HFFc6 (cell line): ENCODE measurements around the gene LMCD1. TPM values are rescaled to one million over a fixed set of nuclear protein-coding genes. Genes with fewer than 3 reads are reported as not detected.

Source experiments
- DNase-seq: peaks from one replicate; pipeline ENCODE4 v3.0.0-alpha.2; 2018
- H3K27ac Mint-ChIP-seq: 2 replicates; pipeline ENCODE4 v1.8.0; 2020; ENCODE audit warnings: mild to moderate bottlenecking, mixed read lengths
- H3K27me3 Mint-ChIP-seq: 2 replicates; pipeline ENCODE4 v1.8.0; 2021; ENCODE audit warnings: mild to moderate bottlenecking, moderate library complexity, mixed read lengths; ENCODE audit not compliant: insufficient read depth
- H3K36me3 Mint-ChIP-seq: 2 replicates; pipeline ENCODE4 v1.8.0; 2021; ENCODE audit warnings: low read depth, mixed read lengths
- H3K4me1 Mint-ChIP-seq: 2 replicates; pipeline ENCODE4 v1.8.0; 2020; ENCODE audit warnings: low read depth, mixed read lengths
- H3K4me3 Mint-ChIP-seq: 2 replicates; pipeline ENCODE4 v1.8.0; 2020; ENCODE audit warnings: mild to moderate bottlenecking, moderate library complexity, mixed read lengths
- H3K9me3 Mint-ChIP-seq: 2 replicates; pipeline ENCODE4 v1.8.0; 2020; ENCODE audit warnings: mild to moderate bottlenecking, mixed read lengths
- CTCF ChIP-seq: fragments of 200-600 bp; sonication (generic); IDR thresholded peaks from 2 replicates; pipeline ENCODE4 v1.5.0; 2021; ENCODE audit warnings: antibody characterized with exemption, mild to moderate bottlenecking
- total RNA-seq, 6 experiments: library from RNA; stranded (reverse); fragmentation: NEBNext Ultra II Directional; extraction: Animal tissue kit (Norgen Biotek cat#: 25700); gene quantifications; 2 replicates in 1 of 6; 3 replicates in 5 of 6; pipeline ENCODE4 v1.2.3, GENCODE V29; 2021

Gene LMCD1
- total RNA-seq, 6 experiments from 2014 or later: 20.1 to 50.6 (median 23.3) TPM

- no peak overlapping the region for H3K4me3 Mint-ChIP-seq
- no peaks in the 10 kb centered on the region for H3K36me3 Mint-ChIP-seq
- TF ChIP-seq CTCF: no peak
- no peak overlapping the region for H3K27ac Mint-ChIP-seq
- H3K4me1 Mint-ChIP-seq: peaks cover 10% of the 10 kb centered on the region
- DNase-seq: no peak
- H3K9me3 Mint-ChIP-seq: no peaks in the 10 kb centered on the region
- peaks cover 14% of the 10 kb centered on the region for H3K27me3 Mint-ChIP-seq
Measured at GRCh38 chr3:8595695-8596115, 94.1 kb downstream of the LMCD1 start.

DNA sequence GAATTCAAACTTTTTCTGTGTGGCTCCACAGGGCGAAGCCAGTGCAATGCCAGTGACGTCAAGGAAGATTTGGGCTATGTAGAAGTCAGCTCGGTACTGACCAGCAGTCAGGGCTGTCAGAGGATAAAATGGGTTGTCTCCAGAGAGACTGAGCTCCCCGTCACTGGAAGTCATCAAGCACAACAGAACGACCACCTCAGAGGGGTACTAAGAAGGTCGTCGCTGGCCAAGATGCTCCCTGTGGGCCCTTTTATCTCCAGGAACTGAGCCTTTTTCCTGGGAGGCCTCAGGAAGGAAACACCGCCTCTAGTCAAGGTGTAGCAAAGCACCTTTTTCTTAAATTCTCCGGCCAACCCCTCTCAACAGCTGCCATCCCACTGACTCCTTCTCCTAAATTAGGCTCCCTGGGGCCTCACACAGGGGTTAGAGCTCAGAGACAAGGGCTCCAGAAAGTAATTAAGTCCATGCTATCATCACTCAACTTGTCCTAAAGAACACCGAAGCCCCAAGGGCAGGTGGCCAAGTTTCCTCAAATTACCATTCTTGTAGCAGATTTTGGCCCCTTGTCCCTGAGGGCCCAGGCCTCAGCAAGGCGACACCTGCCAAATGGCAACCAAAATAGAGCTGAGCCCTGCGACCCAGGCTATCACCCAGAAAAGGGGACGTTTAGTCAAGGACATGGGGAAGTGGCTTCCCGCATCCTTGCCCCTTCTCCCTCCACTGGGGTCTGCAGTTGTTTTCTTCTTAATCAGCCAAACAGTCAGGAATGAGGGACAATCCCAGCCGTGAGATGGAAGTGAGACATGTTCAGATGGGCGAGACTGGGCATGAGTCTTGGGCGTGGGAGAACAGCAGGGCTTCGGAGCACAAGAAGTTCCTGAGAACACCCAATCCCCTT is 94.9 kb downstream of the LMCD1 start:
- Mint-ChIP-seq H3K4me1 (peaks cover 10% of the 10 kb centered on the region), H3K9me3 (no peaks in the 10 kb centered on the region), H3K27ac (no peak overlapping the region), H3K4me3 (no peak overlapping the region), H3K27me3 (peaks cover 14% of the 10 kb centered on the region), H3K36me3 (no peaks in the 10 kb centered on the region)
- no peak for TF ChIP-seq CTCF
- no peak for DNase-seq

DNA sequence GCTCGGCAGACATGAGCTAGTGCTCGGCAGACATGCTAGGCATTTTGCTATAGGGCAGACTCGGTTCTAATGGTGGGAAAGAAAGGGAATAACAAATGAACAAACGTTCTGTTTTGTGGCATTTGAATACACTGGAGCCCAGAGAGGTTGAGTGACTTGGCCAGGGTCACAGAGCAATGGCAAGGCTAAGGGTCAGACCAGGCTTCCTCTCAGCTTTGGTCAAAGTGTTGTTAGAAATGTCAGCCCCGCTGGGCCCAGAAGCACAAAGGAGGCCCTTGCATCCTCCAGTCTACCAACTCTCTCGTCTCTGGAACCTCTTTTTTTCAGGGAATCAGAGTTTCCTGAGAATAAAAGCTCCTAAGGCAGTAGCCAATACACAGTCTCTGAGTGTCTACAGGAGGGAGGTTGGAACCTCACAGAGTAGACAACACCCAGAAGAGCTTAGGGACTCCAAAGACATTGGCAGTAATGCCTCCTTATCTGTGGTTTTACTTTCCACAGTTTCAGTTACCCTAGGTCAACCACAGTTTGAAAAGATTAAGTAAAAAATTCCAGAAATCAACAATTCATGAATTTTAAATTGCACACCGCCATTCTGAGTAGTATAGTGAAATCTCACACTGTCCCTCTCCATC is 95.7 kb downstream of the LMCD1 start:
- TF ChIP-seq CTCF: no peak
- H3K27ac Mint-ChIP-seq: no peak overlapping the region
- peaks cover 14% of the 10 kb centered on the region for H3K27me3 Mint-ChIP-seq
- peaks cover 10% of the 10 kb centered on the region for H3K4me1 Mint-ChIP-seq
- no peaks in the 10 kb centered on the region for H3K36me3 Mint-ChIP-seq
- no peak overlapping the region for H3K4me3 Mint-ChIP-seq
- DNase-seq: no peak
- H3K9me3 Mint-ChIP-seq: no peaks in the 10 kb centered on the region

- no peak for TF ChIP-seq CTCF
Measured at GRCh38 chr3:8599146-8599545, 97.5 kb downstream of the LMCD1 start.

DNA sequence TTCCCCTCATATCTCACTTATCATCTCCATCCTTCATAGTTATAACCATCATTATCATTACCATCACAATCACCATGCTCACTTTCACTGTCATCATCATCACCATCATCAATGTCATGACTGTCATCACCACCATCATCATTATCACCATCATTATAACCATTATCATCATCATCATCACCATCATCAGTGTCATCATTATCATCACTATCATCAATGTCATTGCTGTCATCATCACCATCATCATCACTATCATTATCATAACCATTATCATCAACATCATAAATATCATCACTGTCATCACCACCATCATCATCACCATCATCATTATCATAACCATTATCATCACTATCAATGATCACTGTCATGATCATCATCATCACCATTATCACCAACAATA is 98.8 kb downstream of the LMCD1 start:
- DNase-seq: no peak
- TF ChIP-seq CTCF: no peak
- H3K9me3 Mint-ChIP-seq: no peaks in the 10 kb centered on the region

More at GRCh38 chr3:8599146-8599545, 97.5 kb downstream of the LMCD1 start:
- no peak overlapping the region for H3K27ac Mint-ChIP-seq
- no peaks in the 10 kb centered on the region for H3K9me3 Mint-ChIP-seq
- no peaks in the 10 kb centered on the region for H3K36me3 Mint-ChIP-seq
- DNase-seq: no peak
- no peak overlapping the region for H3K4me3 Mint-ChIP-seq
- no peaks in the 10 kb centered on the region for H3K4me1 Mint-ChIP-seq
- H3K27me3 Mint-ChIP-seq: peaks cover 10% of the 10 kb centered on the region

More for the DNA sequence above, 98.8 kb downstream of the LMCD1 start:
- Mint-ChIP-seq H3K27me3 (peaks cover 10% of the 10 kb centered on the region), H3K27ac (no peak overlapping the region), H3K4me3 (no peak overlapping the region), H3K4me1 (no peaks in the 10 kb centered on the region), H3K36me3 (no peaks in the 10 kb centered on the region)
